Uterus (tissue), 4 donors: ENCODE measurements around the gene TBL2. TPM values are rescaled to one million over a fixed set of nuclear protein-coding genes. Genes with fewer than 3 reads are reported as not detected.
"Not testable (repeated sequence)": the region's sequence is repeated elsewhere in the genome, so short reads cannot be mapped to it uniquely, and the experiment has no call there.

Source experiments
- DNase-seq, 2 donors: peaks; one replicate each; pipeline ENCODE4 v3.0.0-alpha.2; 2019 to 2020
- H3K27ac ChIP-seq, 2 donors: fragments of 200-600 bp; sonication (generic); 1 replicate in 1 of 2; 2 replicates in 1 of 2; pipeline ENCODE4 v1.5.1; 2016 to 2018
- H3K27me3 ChIP-seq, 2 donors: fragments of 200-600 bp; sonication (generic); one replicate each; pipeline ENCODE4 v1.5.1; 2018 to 2019; ENCODE audit warnings: control low read depth in 1 of 2
- H3K36me3 ChIP-seq, 2 donors: fragments of 200-600 bp; sonication (generic); one replicate each; pipeline ENCODE4 v1.5.1; 2019; ENCODE audit warnings: control low read depth in 1 of 2
- H3K4me1 ChIP-seq, 2 donors: fragments of 200-600 bp; sonication (generic); one replicate each; pipeline ENCODE4 v1.5.1; 2018 to 2019; ENCODE audit warnings: control low read depth in 1 of 2
- H3K4me3 ChIP-seq, 2 donors: fragments of 200-600 bp; sonication (generic); 1 replicate in 1 of 2; 2 replicates in 1 of 2; pipeline ENCODE4 v1.5.1; 2018 to 2019; ENCODE audit warnings: mild to moderate bottlenecking in 1 of 2
- H3K9me3 ChIP-seq, 2 donors: fragments of 200-600 bp; sonication (generic); one replicate each; pipeline ENCODE4 v1.5.1; 2019; ENCODE audit warnings: control low read depth in 1 of 2
- POLR2A ChIP-seq, 2 donors: fragments of 450-650 bp; IDR thresholded peaks; one replicate each; pipeline ENCODE4 v1.6.1; 2016; ENCODE audit warnings: antibody characterized with exemption in 2 of 2, mild to moderate bottlenecking in 1 of 2, moderate library complexity in 1 of 2
- intact Hi-C: fragments of 100-400 bp; cut with DNase I; formaldehyde crosslinking; loops from one replicate; pipeline ENCODE4 v1.15.1; 2023; ENCODE audit warnings: low total_unique reads
- total RNA-seq, 4 donors: library from RNA; depleted of rRNA in 3 of 4; stranded (reverse); fragments of >200 nt in 3 of 4; gene quantifications; one replicate each; pipeline versions ENCODE4 v1.1.0 to v1.2.4, GENCODE V29; 2014 to 2023
- TF ChIP-seq, protein P1 (sequence below), 4 experiments: fragments of 200-600 bp in 2 of 4; fragments of 450-650 bp in 2 of 4; sonication (generic) in 2 of 4; IDR thresholded peaks; one replicate each; pipeline ENCODE4 v1.5.1; 2016 to 2019; ENCODE audit warnings: antibody characterized with exemption in 4 of 4, mild to moderate bottlenecking in 2 of 4, moderate library complexity in 1 of 4
- donor health status: DM: yes; HTN: yes; CAD: no.

TBL2 gene
- total RNA-seq, 4 donors from 2014 or later = 21.5 to 106 (median 50.9) TPM

DNA sequence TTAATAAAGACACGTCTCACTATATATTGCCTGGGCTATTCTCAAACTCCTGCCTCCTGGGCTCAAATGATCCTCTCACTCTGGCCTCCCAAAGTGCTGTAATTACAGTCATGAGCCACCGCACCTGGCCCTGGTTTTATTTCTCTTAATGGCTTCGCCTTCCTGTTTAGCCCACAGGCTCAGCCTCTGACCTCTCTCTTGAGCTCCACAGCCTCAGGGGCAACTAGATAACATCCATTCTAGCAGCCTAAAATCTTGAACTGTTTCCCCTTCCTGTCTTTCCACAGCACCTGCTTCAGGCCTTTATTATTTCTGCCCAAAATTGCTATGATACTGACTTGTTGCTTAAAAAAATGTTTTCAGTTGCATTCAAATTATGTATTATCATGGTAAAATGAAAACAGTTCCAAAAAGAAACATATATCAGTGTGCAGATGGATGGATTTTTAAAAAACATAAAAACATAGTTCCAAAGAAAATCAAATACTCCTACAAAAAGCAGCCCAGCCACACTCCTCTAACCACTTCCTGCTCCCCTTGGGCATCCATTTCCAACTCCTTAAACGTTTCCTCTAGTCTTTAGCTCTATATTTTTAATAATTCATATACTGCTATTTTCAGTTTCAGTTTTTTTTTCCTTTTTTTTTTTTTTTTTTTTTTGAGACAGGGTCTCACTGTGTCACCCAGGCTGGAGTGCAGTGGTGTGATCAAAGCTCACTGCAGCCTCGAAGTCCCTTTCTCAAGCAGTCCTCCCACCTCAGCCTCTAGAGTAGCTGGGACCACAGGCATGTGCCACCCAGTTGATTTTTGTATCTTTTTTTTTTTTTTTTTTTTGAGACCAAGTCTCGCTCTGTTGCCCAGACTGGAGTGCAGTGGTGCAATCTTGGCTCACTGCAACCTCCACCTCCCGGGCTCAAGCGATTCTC, 51.2 kb downstream of the TBL2 start:
- no peaks in the 10 kb centered on the region for H3K27me3 ChIP-seq
- H3K36me3 ChIP-seq = no peaks in the 10 kb centered on the region
- intact Hi-C loops = loop anchor here (10.0 kb wide), 1 partner anchor 48 kb away; the partner anchor contains the start of gene TBL2
- no peak overlapping the region for H3K4me3 ChIP-seq
- TF ChIP-seq, protein P1, sequence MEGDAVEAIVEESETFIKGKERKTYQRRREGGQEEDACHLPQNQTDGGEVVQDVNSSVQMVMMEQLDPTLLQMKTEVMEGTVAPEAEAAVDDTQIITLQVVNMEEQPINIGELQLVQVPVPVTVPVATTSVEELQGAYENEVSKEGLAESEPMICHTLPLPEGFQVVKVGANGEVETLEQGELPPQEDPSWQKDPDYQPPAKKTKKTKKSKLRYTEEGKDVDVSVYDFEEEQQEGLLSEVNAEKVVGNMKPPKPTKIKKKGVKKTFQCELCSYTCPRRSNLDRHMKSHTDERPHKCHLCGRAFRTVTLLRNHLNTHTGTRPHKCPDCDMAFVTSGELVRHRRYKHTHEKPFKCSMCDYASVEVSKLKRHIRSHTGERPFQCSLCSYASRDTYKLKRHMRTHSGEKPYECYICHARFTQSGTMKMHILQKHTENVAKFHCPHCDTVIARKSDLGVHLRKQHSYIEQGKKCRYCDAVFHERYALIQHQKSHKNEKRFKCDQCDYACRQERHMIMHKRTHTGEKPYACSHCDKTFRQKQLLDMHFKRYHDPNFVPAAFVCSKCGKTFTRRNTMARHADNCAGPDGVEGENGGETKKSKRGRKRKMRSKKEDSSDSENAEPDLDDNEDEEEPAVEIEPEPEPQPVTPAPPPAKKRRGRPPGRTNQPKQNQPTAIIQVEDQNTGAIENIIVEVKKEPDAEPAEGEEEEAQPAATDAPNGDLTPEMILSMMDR (IDR thresholded peaks at IDR 0.05) = no peak
- TF ChIP-seq POLR2A (IDR thresholded peaks at IDR 0.05) = no peak
- H3K4me1 ChIP-seq = peaks cover 0 to 4% of the 10 kb centered on the region in 2 donors
- H3K9me3 ChIP-seq = no peaks in the 10 kb centered on the region
- no peak overlapping the region for H3K27ac ChIP-seq
- no peak for DNase-seq

DNA sequence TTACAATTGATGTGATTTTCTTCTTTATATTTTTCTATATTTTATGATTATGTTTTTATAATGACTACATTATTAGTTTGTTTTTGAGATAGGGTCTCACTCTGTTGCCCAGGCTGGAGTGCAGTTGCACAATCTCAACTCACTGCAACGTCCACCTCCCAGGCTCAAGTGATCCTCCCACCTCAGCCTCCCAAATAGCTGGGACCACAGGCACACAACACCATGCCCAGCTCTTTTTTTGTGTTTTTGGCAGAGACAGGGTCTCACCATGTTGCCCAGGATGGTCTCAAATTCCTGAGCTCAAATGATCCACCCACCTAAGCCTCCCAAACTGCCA, 52.3 kb downstream of the TBL2 start:
- H3K4me3 ChIP-seq, H3K9me3 ChIP-seq, DNase-seq, H3K27ac ChIP-seq, H3K36me3 ChIP-seq, H3K27me3 ChIP-seq, H3K4me1 ChIP-seq: not testable (repeated sequence)
- intact Hi-C loops = loop anchor here (10.0 kb wide), 1 partner anchor 49 kb away; the partner anchor contains the start of gene TBL2

DNA sequence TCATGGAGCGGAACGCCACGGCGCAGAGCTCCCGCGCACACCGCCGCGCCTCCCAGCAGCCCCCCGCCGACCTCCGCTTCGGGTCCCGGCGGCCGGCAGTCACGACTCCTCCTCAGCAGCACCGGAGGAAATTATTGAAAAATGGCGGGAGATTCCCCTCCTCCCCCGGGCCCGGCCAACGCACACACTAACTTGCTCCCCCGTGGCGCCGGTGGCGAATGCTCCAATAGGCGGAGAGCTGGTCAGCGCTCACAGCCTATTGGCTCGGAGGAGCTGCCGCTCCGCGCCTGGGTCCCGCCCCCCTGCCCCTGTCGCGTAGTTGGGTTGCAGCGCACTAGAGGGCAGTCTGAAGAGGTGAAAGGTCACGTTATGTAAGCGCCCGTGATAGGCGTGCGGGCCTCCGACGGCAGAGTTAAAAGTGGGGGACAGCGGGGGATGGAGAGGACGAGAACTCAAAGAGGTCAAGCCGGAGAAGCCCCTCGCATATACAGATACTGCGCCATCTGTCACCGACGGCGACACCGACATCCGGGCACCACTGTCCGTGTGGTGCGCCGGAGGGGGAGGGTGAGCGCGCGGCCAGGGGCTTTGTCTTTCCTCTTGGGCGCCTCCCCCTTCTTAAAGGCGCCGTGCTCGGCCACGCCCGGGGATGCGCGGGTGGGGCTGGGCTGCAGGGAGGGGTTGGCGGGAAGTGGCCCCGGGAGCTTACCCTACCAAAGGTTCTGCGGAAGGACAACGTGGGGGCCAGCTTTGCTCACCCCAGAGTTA, 56.1 kb downstream of the TBL2 start, which contains the start of gene BAZ1B:
Gene BAZ1B, minus strand, starts transcription at position 189 of the 768 bp plus-strand sequence. CDS start 360 bp downstream, outside the sequence.
- Histone ChIP-seq H3K4me3 (peak within 1 kb of the TSS; percentile 66 to 100), H3K36me3 (no peaks in the 10 kb centered on the region), H3K9me3 (no peaks in the 10 kb centered on the region), H3K27me3 (no peaks in the 10 kb centered on the region), H3K27ac (peak within 1 kb of the TSS; percentile 91 to 97), H3K4me1 (peaks cover 0 to 20% of the 10 kb centered on the region in 2 donors)
- intact Hi-C loops = loop anchor here (10.0 kb wide), 1 partner anchor 53 kb away; the partner anchor contains the start of gene TBL2
- peak; percentile 62 to 74 for TF ChIP-seq POLR2A (IDR thresholded peaks at IDR 0.05)
- TF ChIP-seq, protein P1 (IDR thresholded peaks at IDR 0.05) = peak in 2 of 4 experiments; percentile 3 to 17
- peak; percentile 97 to 98 for DNase-seq

DNA sequence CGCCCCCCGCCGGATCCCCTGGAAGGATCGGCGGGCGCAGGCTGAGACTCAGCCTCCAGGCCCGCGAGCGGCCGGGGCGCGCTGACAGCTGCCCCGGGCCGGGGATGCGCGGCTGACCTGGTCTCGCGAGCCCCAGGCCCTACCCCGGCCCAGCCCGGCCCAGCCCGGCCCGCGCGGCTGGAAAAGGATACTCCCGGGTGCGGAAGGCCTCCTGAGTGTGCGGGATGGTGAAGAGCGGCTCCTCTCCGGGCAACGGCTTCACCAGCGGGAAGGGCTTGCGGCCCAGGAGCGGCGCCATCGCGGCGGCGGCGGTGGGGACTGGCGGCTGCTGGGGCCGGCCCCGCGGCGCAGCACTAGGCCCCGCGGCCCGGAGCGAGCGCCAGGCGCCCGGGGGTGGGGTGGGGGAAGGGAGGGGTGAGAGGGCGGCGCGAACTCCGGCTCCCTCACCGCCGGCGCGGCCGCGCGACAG, 56.7 kb downstream of the TBL2 start:
- no peaks in the 10 kb centered on the region for H3K36me3 ChIP-seq
- H3K27me3 ChIP-seq = no peaks in the 10 kb centered on the region
- H3K4me1 ChIP-seq = peaks cover 0 to 20% of the 10 kb centered on the region in 2 donors
- H3K9me3 ChIP-seq = no peaks in the 10 kb centered on the region
- no peak for TF ChIP-seq POLR2A (IDR thresholded peaks at IDR 0.05)
- TF ChIP-seq, protein P1 (IDR thresholded peaks at IDR 0.05) = no peak
- peak overlapping the region; percentile 66 to 100 for H3K4me3 ChIP-seq
- no peak for DNase-seq
- peak overlapping the region; percentile 91 to 97 for H3K27ac ChIP-seq
- intact Hi-C loops = loop anchor here (10.0 kb wide), 1 partner anchor 53 kb away; the partner anchor contains the start of gene TBL2
